Adipocyte (in vitro differentiated cells): ENCODE data around the gene MFAP3.
A peak's percentile ranks its signal among the peaks of the same experiment; 100 is the strongest.
"Not testable (repeated sequence)": the region's sequence is repeated elsewhere in the genome, so short reads cannot be mapped to it uniquely, and the experiment has no call there.

Source experiments
- DNase-seq: peaks from one replicate; pipeline ENCODE4 v3.0.0-alpha.2; 2015; ENCODE audit warnings: low read depth
- H3K27me3 ChIP-seq: replicated peaks from 2 replicates; pipeline ENCODE4 v1.7.0; 2013; ENCODE audit warnings: mild to moderate bottlenecking, low read length, moderate library complexity; ENCODE audit not compliant: control insufficient read depth, insufficient read depth
- H3K36me3 ChIP-seq: 2 replicates; pipeline ENCODE4 v1.7.0; 2013; ENCODE audit warnings: low read length, mild to moderate bottlenecking, moderate library complexity; ENCODE audit not compliant: control insufficient read depth, insufficient read depth, severe bottlenecking
- H3K4me1 ChIP-seq: 2 replicates; pipeline ENCODE4 v1.7.0; 2013; ENCODE audit warnings: mild to moderate bottlenecking, low read length, moderate library complexity; ENCODE audit not compliant: control insufficient read depth, insufficient read depth
- H3K4me3 ChIP-seq: 2 replicates; pipeline ENCODE4 v1.7.0; 2013; ENCODE audit warnings: mild to moderate bottlenecking, low read length, moderate library complexity
- H3K9ac ChIP-seq: 2 replicates; pipeline ENCODE4 v1.7.0; 2013; ENCODE audit warnings: mild to moderate bottlenecking, low read length, moderate library complexity
- H3K9me3 ChIP-seq: 2 replicates; pipeline ENCODE4 v1.7.0; 2013; ENCODE audit warnings: mild to moderate bottlenecking, low read length, moderate library complexity; ENCODE audit not compliant: control insufficient read depth

The MFAP3 gene

DNA sequence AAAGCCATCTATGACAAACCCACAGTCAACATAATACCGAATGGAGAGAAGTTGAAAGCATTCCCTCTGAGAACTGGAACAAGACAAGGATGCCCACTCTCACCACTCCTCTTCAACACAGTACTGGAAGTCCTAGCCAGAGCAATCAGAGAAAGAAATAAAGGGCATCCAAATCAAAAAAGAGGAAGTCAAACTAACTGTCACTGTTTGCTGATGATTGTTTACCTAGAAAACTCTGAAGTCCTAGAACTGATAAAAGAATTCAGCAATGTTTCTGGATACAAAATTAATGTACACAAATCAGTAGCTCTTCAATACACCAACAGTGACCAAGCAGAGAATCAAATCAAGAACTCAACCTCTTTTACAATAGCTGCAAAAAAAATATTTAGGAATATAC is 19.8 kb upstream of the MFAP3 start:
- H3K9me3 ChIP-seq, H3K4me3 ChIP-seq, H3K4me1 ChIP-seq, DNase-seq, H3K27me3 ChIP-seq, H3K9ac ChIP-seq: not testable (repeated sequence)
- H3K36me3 ChIP-seq: peaks cover 27% of the 10 kb centered on the region

DNA sequence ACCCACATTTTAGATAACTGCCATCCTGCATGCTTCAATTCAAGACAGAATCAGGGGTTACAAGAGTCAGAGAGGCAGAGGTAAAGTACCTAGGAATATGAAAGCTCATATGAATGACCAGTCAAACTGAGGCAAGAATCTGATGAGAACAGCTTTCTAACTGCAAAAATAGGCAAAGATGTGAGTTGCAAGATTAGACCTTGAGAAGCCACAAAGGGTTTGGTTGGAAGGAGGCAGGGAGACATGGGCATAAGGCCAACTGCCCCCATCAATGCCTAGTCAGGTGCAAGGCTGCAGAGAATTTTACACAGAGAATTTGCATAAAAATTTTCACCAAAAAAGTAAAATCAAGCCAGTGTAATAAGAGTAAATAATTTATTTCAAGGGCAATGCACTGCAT is 12.8 kb upstream of the MFAP3 start:
- no peak for DNase-seq
- no peaks in the 10 kb centered on the region for H3K4me1 ChIP-seq
- H3K9me3 ChIP-seq: no peaks in the 10 kb centered on the region
- H3K4me3 ChIP-seq: no peak overlapping the region
- H3K27me3 ChIP-seq: no peaks in the 10 kb centered on the region
- peaks cover 49% of the 10 kb centered on the region for H3K36me3 ChIP-seq
- H3K9ac ChIP-seq: no peak overlapping the region

DNA sequence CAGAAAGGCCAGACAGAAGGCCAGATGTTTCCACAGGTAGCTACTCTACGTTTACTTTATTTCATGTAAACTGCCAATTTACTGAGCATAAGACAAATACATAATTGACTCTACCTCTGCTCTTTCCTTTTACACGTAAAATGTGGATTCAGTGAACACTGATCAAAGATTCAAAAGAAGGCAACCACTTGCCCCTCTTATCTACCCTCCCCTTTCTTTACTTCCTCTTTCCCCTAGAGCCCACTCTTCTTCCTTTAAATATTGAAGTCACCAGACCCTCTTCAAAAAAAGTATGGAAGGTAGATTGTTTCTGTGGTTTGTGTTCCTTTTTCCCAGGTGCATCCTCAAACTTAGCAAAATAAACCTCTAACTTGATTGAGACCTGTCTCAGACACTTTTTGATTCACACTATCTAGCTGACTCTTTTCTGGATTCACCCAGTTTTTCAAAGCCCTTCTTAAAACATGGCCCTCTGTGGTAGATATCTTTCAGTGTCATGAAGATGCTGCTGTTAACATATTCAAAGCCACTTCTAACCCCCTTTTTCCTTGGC is 6.8 kb upstream of the MFAP3 start:
- Histone ChIP-seq H3K4me3 (no peak overlapping the region), H3K36me3 (peaks cover 37% of the 10 kb centered on the region), H3K4me1 (peaks cover 1% of the 10 kb centered on the region), H3K9ac (no peak overlapping the region), H3K27me3 (no peaks in the 10 kb centered on the region), H3K9me3 (no peaks in the 10 kb centered on the region)
- no peak for DNase-seq

DNA sequence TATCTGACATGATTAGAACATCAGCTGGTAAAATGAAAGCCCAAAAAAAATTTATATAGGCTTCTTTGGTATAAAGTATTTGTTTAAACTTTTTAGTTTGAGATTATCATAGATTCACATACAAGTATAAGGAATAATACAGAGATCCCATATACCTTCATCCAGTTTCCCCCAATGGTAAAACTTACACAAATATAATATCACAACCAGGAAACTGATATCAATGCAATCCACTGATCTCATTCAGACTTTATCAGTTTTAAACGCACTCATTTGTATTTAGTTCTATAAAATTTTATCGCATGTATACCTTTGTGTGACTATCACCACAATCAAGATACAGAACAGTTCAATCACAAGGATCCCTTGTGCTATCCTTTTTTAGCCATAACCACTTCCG is 3.8 kb upstream of the MFAP3 start:
- H3K9me3 ChIP-seq: no peaks in the 10 kb centered on the region
- DNase-seq: no peak

DNA sequence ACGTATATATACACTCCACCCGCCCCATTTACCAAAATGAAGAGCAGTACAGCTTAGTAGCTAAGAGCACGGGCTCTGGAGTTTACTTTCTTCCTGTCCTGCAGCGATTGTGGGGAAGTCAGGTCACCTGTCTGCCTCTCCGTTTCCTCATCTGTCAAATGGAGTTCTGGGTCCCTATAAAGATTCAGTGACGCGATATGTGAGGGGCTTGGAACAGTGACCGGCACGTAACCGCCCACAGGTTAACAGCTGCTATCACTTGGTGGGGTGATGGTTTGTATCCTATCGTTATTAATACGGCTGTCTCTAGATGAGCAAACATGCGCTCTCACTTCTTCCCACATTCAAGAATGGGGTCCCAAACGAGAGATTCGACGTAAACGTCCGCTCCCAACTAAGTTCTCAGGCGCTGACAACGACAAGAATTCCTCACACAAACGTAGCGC is 483 bp upstream of the MFAP3 start:
- H3K9ac ChIP-seq: peak overlapping the region; percentile 92
- no peaks in the 10 kb centered on the region for H3K36me3 ChIP-seq
- H3K4me1 ChIP-seq: peaks cover 30% of the 10 kb centered on the region
- no peaks in the 10 kb centered on the region for H3K9me3 ChIP-seq
- peak overlapping the region; percentile 97 for H3K4me3 ChIP-seq
- no peaks in the 10 kb centered on the region for H3K27me3 ChIP-seq
- peak; percentile 55 for DNase-seq

More for the DNA sequence above, 3.8 kb upstream of the MFAP3 start:
- peaks cover 16% of the 10 kb centered on the region for H3K4me1 ChIP-seq
- no peak overlapping the region for H3K4me3 ChIP-seq
- peaks cover 12% of the 10 kb centered on the region for H3K36me3 ChIP-seq
- H3K27me3 ChIP-seq: no peaks in the 10 kb centered on the region
- H3K9ac ChIP-seq: no peak overlapping the region

DNA sequence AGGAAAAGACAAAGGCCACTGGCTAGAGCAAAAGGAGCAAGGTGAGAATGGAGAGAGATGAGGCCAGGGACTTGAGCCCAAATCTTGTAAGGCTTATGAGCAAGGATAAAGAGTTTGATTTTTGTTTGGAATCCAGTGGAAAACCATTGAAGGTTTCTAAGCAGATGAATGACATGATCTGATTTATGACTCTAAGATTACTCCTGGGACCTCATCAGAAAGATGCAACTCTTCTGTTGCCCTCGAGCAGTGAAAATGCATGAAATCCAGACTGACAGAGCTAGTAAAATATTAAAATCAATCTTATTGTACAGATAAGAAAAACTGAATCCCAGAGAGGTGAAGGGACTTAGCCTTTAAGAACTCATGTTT is 677 bp downstream of the MFAP3 start:
- peak overlapping the region; percentile 97 for H3K4me3 ChIP-seq
- peaks cover 33% of the 10 kb centered on the region for H3K4me1 ChIP-seq
- DNase-seq: no peak
- H3K9me3 ChIP-seq: no peaks in the 10 kb centered on the region
- H3K27me3 ChIP-seq: no peaks in the 10 kb centered on the region
- peak overlapping the region; percentile 92 for H3K9ac ChIP-seq
- no peaks in the 10 kb centered on the region for H3K36me3 ChIP-seq

DNA sequence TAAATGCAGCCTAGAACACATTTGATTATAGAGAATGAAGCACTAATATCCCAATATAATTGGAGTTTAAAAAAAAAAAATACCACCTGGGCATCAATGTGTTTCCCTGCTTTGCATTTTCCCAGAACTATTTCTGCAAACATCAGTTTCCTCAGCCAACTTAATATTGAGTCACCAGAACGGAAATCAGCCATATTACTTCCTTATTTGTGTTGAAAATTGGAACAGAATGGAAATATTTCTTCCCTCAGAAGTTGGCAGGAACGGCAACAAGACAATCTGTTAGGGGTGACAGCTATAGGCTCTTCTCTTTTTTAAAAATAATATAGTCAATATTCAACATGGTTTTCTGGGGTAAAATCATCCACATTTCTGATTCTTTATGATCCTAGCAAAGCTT is 4.0 kb downstream of the MFAP3 start:
- DNase-seq: no peak
- Histone ChIP-seq H3K4me1 (peaks cover 27% of the 10 kb centered on the region), H3K36me3 (no peaks in the 10 kb centered on the region), H3K27me3 (no peaks in the 10 kb centered on the region), H3K9me3 (no peaks in the 10 kb centered on the region), H3K9ac (peak overlapping the region; percentile 22), H3K4me3 (no peak overlapping the region)

DNA sequence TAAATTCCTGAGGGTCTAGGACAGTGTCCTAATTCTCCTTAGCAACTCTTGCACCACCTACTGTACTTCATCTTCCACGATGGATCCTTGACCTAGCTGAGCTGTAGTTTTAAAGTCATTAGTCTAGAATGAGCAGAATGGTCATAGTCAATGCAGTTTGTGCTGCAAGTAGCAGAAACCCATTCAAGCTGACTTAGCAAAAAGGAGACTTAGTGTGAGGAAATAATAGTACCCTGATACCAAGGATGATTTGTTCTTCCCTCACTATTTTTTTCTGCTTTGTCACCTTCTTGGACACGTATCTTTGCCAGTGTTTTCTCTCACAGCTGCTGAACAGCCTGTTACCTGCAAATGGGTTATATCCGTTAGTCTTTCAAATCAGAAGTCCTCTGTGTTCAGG is 5.3 kb downstream of the MFAP3 start:
- H3K9me3 ChIP-seq: no peaks in the 10 kb centered on the region
- H3K36me3 ChIP-seq: no peaks in the 10 kb centered on the region
- no peaks in the 10 kb centered on the region for H3K27me3 ChIP-seq
- no peak for DNase-seq
- H3K9ac ChIP-seq: no peak overlapping the region
- peaks cover 24% of the 10 kb centered on the region for H3K4me1 ChIP-seq
- H3K4me3 ChIP-seq: no peak overlapping the region

DNA sequence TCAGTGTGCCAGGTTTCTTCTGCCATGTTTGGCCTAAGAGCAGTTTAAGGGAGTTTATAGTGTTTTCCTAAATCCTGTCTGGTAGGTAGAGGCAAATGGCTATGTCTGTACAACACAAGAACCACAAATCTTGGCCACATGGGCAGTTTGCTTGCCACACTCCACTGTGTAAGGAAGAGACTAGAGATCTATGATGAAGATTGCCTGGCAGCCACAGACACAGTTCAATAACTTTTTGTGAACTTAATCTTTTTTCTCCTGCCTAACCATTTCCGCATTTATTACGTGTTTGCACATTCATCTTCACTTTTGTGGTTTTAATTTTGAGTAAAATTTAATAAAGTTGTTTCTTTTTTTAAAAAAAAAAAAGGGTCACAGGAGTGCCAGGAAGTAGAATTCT is 5.8 kb downstream of the MFAP3 start:
- H3K36me3 ChIP-seq: peaks cover 2% of the 10 kb centered on the region
- no peak overlapping the region for H3K9ac ChIP-seq
- DNase-seq: no peak
- no peaks in the 10 kb centered on the region for H3K27me3 ChIP-seq
- no peaks in the 10 kb centered on the region for H3K9me3 ChIP-seq
- no peak overlapping the region for H3K4me3 ChIP-seq
- peaks cover 20% of the 10 kb centered on the region for H3K4me1 ChIP-seq

DNA sequence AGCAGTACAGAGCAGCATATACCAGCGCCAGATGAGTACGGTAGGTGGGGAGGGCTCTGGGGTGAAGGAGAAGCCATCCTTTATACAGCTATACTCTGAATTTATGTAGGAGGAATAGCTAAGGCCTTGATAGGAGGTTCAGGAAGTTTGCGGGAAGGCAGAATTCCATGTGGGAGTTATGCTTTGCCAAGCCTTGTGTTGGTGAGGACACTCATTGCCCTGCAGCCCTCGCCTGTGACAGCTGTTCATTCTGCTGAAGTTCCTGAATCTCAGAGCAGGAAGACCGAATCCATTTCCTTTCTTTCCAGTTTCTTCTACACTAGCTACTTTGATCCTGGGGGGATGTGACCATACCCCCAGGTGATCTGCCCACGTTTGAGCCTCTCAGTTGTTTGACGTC is 7.7 kb downstream of the MFAP3 start:
- no peaks in the 10 kb centered on the region for H3K27me3 ChIP-seq
- H3K9ac ChIP-seq: no peak overlapping the region
- no peaks in the 10 kb centered on the region for H3K9me3 ChIP-seq
- H3K36me3 ChIP-seq: peaks cover 18% of the 10 kb centered on the region
- H3K4me3 ChIP-seq: no peak overlapping the region
- DNase-seq: no peak
- H3K4me1 ChIP-seq: peaks cover 12% of the 10 kb centered on the region

DNA sequence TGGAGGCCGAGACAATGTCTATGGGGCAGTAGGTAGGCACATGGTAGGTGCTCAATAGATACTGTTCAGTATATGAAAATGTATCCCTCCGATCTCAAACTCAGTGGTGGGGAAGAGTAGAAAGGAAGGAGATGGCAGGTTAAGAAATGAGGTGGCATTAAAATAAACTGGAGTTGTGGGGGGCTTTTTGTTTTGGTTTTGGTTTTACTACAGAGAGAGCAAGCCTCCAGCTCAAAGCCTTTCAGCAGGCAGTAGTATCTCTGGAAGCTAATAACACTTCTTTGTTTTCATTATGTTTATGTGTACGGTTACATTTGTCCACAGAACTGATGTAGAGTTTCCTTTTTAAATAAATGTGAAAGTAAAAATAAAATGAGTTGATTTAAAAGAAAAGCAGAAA is 8.6 kb downstream of the MFAP3 start:
- H3K4me3 ChIP-seq: no peak overlapping the region
- H3K9ac ChIP-seq: no peak overlapping the region
- H3K9me3 ChIP-seq: no peaks in the 10 kb centered on the region
- H3K27me3 ChIP-seq: no peaks in the 10 kb centered on the region
- peaks cover 11% of the 10 kb centered on the region for H3K4me1 ChIP-seq
- peaks cover 23% of the 10 kb centered on the region for H3K36me3 ChIP-seq
- DNase-seq: no peak

DNA sequence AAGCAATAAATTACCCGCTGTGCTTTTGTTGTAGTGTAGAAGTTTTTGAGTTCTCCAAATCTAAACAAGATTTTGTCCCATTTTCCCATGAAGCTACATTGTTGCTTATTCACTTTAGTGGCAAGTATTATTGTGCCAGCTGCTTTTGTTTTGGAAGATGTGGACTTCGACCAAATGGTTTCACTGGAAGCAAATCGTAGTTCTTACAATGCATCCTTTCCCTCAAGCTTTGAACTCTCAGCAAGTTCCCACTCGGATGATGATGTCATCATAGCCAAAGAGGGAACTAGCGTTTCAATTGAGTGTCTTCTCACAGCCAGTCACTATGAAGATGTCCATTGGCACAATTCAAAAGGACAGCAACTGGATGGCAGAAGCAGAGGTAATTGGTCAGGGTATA is 10.9 kb downstream of the MFAP3 start:
- DNase-seq: no peak
- Histone ChIP-seq H3K4me1 (no peaks in the 10 kb centered on the region), H3K9me3 (no peaks in the 10 kb centered on the region), H3K36me3 (peaks cover 39% of the 10 kb centered on the region), H3K27me3 (no peaks in the 10 kb centered on the region), H3K9ac (no peak overlapping the region), H3K4me3 (no peak overlapping the region)
